RCC 7860 (cell line): Measurements from ENCODE around the gene KCTD13.
"Not testable (repeated sequence)": the region's sequence is repeated elsewhere in the genome, so short reads cannot be mapped to it uniquely, and the experiment has no call there.

Source experiments
- DNase-seq: peaks from one replicate; pipeline ENCODE4 v3.0.0-alpha.2; 2015; ENCODE audit warnings: low spot score
- FAIRE-seq: peaks from 2 replicates; lab custom pipeline; 2012; peaks lifted over from hg19 to GRCh38; lab: Jason Lieb, UNC

The KCTD13 gene

DNA sequence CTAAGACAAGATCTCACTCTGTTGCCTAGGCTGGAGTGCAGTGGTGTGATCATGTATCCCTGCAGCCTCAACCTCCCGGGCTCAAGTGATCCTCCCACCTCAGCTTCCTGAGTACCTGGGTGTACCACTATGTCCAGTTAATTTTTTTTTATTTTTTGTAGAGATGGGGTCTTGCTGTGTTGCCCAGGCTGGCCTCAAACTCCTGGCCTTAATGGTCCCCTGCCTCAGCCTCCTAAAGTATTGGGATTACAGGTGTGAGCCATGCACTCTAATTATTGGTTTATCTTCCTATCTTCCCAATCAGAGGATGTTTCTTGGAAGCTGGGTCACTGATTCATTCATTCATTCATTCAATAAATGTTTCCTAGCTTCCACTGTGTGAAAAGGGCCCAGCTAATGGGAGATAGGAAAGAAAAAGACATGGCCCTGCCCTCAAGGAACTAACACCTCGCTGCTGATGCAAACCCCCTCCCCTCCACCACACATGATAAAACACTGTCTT lies 17.3 kb downstream of the KCTD13 start:
- no peak for FAIRE-seq
- no peak for DNase-seq

DNA sequence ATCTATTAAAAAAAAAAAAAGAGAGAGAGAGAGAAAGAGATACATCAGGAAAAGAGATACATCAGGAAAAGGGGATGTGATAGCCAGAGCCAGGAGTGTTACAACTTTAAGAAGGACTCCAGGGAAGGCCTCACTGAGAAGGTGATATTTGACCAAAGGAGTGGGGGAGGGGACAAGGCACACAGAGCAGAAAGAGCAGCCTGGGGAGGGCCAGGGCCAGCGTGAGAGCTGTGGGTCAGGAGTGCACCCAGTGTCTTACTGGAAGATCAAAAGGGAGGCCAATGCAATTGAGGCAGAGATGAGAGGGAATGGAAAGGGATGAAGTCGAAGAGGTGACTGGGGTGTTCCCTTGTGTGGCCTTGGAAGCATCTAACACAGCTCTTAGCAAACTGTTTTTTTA lies 18.1 kb downstream of the KCTD13 start:
- FAIRE-seq (no peak), DNase-seq (no peak)

DNA sequence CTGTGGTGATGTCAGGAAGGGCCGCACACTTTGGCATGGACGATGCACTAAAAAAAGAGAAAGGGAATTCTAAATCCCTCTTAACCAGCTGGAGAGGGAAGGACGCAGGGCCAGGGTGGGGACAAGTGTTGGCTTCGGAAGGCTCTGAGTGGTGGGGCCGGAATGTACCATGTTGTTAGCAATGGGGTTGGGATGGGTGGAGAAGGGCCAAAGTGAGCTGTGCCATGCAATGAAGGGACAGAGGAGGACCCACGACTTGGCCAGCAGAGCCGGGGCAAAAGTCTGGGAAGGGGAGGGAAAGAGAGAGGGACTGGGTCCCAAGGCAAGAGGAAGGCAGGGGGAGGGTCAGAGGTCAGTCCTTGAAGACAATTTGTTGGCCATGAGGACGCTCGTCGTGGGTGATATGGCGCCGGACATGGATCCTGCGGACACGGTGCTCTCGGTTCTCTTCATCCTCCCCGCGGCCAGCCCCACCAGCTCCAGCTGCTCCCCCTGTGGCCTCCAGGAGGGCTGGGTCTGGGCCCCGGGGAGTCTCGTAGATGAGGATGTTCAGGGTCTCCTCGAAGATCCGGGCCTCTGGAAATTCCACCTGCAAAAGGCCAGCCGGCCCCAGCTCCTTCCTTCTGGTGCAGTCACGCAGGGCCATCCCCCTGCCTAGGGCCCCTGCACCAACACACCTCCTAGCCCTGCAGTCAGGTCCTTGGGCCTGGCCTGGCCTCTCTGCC lies 19.3 kb downstream of the KCTD13 start:
- FAIRE-seq (no peak), DNase-seq (no peak)

DNA sequence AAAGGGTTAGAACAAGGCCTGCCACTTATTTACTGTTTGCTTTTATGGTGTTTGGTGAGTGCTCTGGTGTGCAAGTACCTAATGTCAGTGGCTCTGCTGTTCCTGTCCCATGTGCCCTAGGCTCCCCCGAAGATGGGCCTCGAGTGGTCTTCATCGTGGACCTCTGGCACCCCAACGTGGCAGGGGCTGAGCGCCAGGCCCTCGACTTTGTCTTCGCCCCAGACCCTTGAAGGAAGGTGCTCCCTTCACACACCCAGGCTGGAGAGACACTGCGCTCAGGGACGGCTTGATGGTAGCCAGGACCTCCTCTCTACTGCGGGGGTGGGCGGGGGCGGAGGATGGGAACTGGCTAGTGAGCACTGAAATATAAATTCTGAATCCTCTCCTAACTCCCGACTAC lies 20.4 kb downstream of the KCTD13 start:
- FAIRE-seq (no peak), DNase-seq (no peak)

DNA sequence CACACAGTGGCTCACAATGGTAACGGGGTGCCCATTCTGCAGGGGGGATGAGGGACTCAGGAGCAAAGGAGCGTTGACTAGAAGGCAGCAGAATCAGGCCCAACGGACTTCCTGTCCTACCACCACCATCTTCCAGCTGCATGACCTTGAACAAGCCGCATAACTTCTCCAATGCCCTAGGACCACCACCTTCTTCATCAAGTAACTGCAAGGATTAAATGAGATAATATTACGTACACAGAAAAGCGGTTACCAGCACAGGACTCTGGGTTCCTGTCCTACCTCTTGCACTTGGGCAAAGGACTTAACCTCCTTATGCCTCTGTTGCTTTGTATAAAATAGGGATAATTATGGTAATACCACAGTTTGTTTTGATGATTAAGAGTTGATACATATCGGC lies 21.1 kb downstream of the KCTD13 start:
- DNase-seq: no peak
- no peak for FAIRE-seq

DNA sequence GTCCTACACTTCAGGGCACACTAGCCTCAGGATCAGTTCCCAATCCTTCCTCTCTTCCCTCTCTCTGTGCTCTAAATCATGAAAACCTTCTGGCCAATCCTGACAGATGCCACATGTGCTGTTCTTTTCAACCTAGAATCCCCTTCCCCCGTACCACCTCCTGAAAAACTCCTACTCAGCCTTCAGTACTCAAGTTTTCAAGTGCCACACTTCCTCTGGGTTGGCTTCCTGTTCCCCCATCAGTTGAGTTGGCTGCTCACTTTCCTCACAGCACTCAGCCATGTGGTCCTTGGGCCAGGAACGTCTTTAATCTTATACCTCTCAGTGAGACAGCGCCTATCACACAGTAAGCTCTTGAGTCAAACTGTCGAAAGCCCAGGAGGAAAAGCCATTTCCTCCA lies 22.4 kb downstream of the KCTD13 start:
- no peak for FAIRE-seq
- no peak for DNase-seq

DNA sequence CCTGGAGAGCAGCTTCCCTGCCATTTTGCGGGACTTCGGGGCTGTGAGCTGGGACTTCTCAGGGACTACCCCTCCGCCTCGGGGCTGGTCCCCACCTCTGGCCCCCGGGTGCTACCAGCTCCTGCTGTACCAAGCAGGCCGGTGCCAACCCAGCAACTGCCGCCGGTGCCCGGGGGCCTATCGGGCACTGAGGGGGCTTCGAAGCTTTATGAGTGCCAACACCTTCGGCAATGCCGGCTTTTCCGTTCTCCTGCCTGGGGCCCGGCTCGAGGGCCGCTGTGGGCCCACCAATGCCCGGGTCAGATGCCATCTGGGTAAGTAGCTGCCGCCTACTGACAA lies 24.4 kb downstream of the KCTD13 start:
- DNase-seq (no peak), FAIRE-seq (no peak)

DNA sequence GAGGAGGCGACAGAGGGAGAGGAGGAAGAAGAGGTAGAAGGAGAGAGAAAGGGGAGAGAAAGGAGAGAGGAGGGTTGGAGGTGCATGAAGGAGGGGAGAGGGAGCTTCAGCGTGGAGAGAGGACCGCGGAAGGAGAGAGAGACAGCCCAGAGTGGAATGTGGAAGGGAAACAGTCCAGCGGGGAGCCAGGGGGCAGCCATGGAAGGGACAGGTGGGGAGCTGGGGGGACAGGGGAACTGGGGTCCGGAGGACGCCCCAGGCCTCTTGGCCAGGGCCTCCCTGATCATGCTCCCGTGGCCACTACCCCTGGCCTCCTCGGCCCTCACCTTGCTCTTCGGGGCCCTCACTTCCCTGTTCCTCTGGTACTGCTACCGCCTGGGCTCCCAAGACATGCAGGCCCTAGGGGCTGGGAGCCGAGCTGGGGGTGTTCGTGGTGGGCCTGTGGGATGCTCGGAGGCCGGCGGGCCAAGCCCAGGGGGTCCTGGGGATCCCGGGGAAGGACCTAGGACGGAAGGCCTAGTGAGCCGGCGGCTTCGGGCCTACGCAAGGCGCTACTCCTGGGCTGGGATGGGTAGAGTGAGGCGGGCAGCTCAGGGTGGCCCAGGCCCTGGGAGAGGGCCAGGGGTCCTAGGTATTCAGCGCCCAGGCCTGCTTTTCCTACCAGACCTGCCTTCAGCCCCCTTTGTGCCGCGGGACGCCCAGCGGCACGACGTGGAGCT lies 25.0 kb downstream of the KCTD13 start:
- DNase-seq: no peak
- FAIRE-seq: no peak

DNA sequence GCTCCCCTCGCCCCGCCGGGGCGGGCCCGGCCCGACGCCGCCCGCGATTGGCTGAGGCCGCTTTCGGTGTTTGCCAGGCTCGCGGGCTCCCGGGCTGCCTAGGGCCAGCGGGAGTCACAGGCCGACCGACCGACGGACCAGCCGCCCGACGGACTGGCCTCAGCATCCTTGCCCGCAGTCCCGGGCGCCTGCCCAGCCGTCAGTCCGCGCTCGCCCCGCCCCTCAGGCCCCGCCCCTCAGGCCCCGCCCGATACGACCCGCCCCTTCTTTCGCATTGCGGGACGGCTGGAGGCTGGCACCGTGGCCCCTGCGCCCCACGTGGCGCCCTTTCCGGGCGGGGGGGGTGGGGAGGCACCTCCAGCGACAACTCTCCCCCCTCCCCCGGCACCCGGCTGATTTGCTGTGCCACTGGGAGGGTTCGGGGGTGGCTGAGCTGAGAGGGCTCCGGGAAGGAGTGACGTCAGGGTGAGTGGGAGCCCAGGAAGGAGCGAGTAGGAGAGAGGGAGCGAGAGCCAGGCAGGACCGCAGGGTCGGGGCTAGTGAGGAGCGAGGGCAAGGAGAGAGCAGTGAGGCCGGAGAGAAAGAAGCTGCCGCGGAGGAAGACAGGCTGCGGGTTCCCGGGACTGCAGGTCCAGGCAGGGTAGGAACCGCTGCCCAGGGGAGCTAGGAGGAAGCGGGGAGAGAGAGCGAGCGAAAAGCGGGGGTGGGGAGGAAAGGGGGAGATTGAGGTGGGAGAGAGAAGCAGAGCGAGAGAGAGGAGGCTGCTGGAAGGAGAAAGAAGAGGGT lies 25.7 kb downstream of the KCTD13 start, which contains the start of gene ASPHD1:
TSS of gene ASPHD1 (plus strand) at position 387 of the 786 bp plus-strand sequence. CDS start 484 bp downstream, outside the sequence.
- DNase-seq (peak; percentile 92), FAIRE-seq (no peak)

DNA sequence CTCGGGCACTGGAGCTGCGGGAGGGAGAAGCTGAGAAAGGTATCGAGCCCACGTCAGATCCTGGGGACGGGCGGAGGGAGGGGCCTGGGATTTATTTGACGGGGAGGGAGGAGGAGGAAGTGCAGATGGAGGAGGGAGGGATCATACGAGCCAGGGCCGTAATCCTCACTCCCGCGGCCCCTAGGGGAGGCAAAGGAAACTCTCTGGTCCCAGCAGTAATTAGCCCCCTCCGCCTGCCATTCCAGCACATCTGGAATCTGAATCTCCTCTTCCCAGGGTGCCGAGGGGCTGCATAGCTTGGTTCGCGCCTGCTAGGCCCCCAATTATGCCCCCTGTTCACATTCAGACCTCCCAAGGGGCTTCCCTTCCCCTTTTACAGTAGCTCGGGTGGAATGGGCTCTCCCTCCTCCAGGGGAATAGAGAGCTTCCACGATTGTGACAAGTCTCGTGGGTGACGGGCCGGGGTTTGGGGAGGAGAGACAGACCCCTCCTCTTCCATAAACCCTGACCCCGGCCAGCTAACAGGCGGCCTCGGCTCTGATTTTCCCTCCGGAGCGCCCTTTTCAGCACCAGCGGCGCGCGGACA lies 26.4 kb downstream of the KCTD13 start, which contains the start of gene SEZ6L2:
TSS of gene SEZ6L2 (minus strand) at position 35 of the 586 bp plus-strand sequence. CDS start 531 bp downstream, outside the sequence.
- DNase-seq (peak; percentile 81), FAIRE-seq (peak; percentile 56)

DNA sequence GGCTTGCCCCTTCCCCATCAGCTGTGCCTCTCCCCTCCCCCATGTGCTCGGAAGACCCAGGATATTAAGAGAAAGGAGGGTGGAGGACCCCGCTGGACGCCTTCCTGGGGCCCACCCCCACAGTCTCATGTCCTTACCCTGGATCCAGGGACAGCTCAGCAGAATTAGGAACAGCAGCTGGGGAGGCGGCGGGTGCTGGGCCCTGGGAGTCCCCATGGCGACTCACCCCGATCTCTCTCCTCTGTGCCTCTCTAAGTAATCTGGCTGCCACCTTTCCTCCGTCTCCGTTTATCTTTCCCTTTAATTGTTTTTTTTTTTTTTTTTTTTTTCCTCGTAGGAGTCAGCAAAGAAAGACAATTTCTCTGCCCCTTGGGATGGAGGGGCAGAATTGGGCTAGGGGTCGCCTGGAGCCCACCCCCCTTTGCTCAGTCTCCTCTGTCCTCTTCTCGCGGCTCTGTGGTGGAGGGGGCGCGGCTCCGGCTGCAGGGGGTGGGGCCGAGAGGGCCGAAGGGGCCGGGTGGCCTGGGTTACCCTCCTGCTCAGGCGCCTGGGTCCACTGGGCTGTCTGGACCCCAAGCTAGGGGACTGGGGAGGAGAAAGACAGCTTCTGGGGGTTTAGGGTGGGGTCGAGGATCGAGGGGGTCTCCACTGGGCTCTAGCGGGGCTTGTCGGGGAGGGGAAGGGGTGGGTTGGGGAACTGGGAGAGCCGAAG lies 27.1 kb downstream of the KCTD13 start:
- no peak for FAIRE-seq
- no peak for DNase-seq

DNA sequence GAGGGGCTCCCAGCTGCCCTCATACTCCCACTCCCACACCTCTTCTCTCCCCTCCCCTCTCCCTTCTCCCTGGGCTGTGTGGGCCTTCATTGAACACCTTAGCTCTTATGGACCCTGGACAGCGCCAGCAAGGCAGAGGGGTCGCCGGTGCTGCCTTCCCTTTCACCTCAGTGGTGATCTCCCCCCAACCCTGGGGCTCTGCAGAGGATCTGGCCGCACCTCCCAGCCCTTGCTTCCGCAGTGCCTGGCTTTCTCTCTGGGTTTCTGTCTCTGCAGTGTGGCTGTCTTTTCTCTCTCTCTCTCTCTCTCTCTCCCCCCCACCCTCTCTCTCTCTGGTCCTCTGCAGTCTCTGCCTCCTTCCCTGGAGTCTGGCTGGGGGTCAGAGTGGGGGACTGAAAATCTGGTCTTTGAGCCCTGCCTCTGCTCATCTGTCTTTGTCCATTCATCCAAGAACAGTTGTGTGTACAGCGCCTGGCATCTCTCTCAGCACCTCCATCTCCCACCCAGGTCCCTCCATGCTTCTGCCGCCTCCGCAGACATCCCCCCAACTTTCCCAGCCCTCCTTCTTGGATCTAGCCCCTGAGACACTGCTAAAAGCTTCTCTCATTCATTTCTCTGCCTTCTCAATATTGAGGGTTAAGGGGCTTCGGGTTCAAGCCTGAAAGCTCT lies 27.8 kb downstream of the KCTD13 start:
- FAIRE-seq (no peak), DNase-seq (no peak)

DNA sequence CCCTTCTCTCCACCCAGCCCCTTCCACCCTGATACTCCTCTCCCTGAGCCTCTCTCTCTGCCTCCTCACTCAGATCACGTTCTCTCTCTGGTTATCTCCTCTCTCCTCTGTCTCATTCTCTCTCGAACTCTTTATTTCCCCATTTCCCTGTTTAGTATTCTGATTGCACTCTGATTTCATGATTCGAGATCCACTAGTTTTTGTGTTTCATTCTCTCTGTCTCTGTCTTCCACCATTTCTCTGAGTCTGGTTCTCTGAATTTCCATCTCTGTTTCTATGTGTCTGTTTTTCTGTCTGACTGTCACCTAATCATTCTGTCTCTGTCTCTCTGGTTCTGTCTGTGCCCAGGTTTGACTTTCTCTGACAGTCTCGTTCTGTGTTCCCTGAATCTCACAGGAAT lies 28.7 kb downstream of the KCTD13 start:
- FAIRE-seq: no peak
- DNase-seq: no peak

DNA sequence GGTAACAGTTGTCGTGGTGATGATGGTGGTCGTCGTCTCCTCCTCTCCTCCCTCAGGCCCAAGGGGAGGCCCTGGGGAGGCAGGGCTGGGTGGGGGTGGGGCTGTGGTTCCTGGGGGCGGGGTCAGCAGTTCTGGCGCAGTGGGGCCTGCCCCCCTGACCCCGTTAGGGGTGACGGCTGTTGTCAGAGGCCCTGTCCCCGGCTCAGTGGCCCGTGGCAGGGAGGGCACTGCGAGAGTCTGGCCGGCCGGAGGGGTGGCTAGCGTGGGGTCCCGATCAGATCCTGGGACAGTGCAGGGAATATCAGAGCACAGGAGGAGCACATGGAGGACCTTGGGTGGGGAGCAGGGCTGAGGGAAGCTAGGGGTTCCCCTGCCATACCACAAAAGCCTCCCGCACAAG lies 29.2 kb downstream of the KCTD13 start:
- FAIRE-seq (no peak), DNase-seq (no peak)

DNA sequence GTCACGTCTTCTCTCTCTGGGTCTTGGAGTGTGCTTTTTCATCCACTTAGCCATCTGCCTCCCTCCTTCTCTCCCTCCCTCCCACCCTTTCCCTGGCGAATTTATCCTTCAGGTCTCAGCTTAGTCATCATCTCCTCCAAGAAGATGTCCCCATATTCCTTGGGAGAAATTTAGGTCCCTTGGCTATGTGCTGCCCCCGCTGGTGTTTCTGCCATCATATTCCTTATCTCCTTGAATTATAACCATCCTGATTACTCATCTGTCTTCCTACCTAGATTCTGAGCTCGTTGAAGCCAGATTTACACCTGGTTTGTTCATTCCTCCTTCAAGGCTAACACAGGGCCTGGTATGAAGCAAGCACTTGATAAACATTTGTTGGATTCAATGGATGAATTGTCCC lies 31.7 kb downstream of the KCTD13 start:
- DNase-seq: no peak
- no peak for FAIRE-seq

DNA sequence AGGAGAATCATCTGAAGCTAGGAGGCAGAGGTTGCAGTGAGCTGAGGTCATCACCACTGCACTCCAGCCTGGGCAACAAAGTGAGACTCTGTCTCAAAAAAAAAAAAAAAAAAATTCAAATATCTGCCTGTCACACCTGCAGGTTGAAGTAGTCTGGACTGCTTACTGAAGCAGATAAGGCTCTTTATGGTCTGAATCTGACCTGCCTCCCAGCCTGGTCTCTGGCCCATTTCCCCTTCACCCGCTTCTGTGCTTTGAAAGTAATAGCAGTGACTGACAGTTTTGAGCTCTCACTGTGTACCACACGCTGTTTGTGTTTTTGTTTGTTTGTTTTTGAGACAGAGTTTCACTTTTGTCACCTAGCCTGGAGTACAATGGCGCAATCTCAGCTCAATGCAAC lies 32.5 kb downstream of the KCTD13 start:
- FAIRE-seq (no peak), DNase-seq (no peak)

DNA sequence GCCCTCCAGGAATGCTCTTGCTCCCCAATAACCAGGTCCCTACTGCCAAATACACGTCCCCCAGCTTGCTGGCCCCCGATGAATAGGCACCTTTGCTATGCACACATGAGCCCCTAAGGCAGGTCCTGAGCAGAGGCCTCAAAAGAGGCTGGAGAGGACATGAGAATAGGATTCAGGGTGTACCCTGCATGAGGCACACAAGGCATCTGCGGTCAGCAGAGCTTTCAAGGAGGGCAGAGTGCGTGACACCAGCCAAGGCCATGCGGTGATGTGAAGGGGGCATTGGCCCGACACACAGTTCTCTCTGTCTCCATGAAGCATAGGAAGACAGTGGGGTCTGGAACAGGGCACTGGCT lies 33.6 kb downstream of the KCTD13 start:
- FAIRE-seq: no peak
- no peak for DNase-seq

DNA sequence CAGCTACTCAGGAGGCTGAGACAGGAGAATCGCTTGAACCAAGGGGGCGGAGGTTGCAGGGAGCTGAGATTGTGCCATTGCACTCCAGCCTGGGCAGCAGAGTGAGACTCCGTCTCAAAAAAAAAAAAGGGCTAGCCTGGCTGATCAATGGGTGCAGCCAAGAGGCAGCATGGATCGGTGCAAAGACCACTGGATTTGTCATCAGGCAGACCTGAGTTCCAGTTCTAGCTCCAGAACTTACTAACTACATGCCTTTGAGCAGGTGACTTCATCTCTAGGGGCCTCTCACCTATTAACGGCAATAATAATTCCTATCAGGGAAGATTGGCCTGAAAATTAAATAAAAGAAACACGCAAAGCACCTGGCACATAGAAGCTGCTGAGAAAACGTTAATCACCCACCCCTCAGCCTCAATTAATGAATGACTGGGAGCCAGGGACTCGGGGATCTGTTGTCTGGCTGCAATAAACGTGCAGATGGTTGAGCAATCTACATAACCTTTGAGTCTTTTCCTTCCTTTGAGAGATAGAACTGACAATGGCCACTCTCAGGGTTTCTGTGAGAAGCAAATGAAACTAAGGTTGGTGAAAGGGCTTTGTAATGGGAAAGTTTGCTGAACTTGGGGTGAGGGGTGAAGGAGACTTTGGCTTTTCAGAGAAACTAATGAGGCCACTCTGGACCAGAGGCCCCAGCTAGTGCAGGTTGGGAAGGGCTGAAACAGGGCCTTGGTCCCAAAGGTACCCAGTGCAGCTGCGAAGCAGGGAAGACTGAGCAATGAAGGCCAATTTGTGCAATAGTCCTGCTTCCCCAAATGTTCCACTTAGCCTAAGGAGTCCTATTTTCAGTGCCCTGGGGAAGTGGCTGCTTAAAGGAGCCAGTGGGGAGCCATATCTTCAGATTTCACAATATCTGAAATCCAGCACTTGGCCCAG lies 34.2 kb downstream of the KCTD13 start:
- no peak for DNase-seq
- FAIRE-seq: no peak

DNA sequence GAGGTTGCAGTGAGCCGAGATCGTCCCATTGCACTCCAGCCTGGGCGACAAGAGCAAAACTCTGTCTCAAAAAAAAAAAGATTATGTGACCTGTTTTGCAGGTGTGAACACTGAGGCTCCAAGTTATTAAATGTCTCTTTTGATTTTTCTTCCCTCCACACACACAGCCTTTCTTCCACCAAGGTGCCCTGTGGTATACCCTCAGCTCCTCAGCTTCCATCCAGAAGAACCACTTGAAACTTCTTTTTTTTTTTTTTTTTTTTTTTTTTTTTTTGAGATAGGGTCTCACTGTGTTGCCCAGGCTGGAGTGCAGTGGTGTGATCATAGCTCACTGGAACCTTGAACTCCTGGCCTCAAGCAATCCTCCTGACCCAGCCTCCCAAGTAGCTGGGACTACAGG lies 36.7 kb downstream of the KCTD13 start:
- not testable (repeated sequence) for FAIRE-seq

More for the DNA sequence above, 36.7 kb downstream of the KCTD13 start:
- not testable (repeated sequence) for DNase-seq
